AG04450 (cell line): ENCODE measurements around the gene ILKAP. TPM values are rescaled to one million over a fixed set of nuclear protein-coding genes. Genes with fewer than 3 reads are reported as not detected.

Source experiments
- CTCF ChIA-PET: fragments of 300-600, 350-600 bp; formaldehyde crosslinking; extraction: SDS; loops from one replicate; lab custom pipeline; 2022; ENCODE audit warnings: antibody characterized with exemption, inconsistent platforms; lab: Charles Lee
- POLR2A ChIA-PET: fragments of 350-600 bp; formaldehyde crosslinking; extraction: SDS; loops from one replicate; lab custom pipeline; 2021; ENCODE audit warnings: antibody characterized with exemption, inconsistent platforms; lab: Yijun Ruan, JAX
- DNase-seq: peaks from one replicate; pipeline ENCODE4 v3.0.0-alpha.2; 2011; ENCODE audit warnings: low read depth, low spot score
- H3K27ac ChIP-seq: one replicate; pipeline ENCODE4 v1.5.1; 2012; ENCODE audit warnings: low read depth, low read length, control low read depth
- H3K27me3 ChIP-seq: one replicate; pipeline ENCODE4 v1.6.0; 2012; ENCODE audit warnings: low read length; ENCODE audit not compliant: control insufficient read depth, insufficient read depth
- H3K4me3 ChIP-seq: 2 replicates; pipeline ENCODE4 v1.5.1; 2011; ENCODE audit warnings: mild to moderate bottlenecking, low read depth, low read length, control low read depth
- H3K9me3 ChIP-seq: 2 replicates; pipeline ENCODE4 v1.5.1; 2012; ENCODE audit warnings: low read length; ENCODE audit not compliant: control insufficient read depth, insufficient read depth
- CTCF ChIP-seq: IDR thresholded peaks from 2 replicates; pipeline ENCODE4 v1.5.1; 2011; ENCODE audit warnings: low read depth, low read length, control low read depth, inconsistent platforms
- polyA plus RNA-seq: library from polyadenylated mRNA; depleted of rRNA; stranded (reverse); fragments of >200 nt; gene quantifications from 2 replicates; pipeline ENCODE4 v1.2.3, GENCODE V29; 2011

ILKAP gene
- polyA plus RNA-seq, 1 experiment: 34.9 TPM

GRCh38 chr2:238250896-238251295 is 47.4 kb upstream of the ILKAP start:
- ChIA-PET CTCF (interaction anchor here (2.0 kb wide), 1 partner anchor 12 kb away, joined by 6 read pairs; no protein-coding TSS in a partner anchor), POLR2A (no interaction called here)
- no peak for DNase-seq
- Histone ChIP-seq H3K27me3 (no peaks in the 10 kb centered on the region), H3K9me3 (no peaks in the 10 kb centered on the region; the same call in 1 of the 2 replicates), H3K4me3 (no peak overlapping the region), H3K27ac (no peak overlapping the region)
- no peak for TF ChIP-seq CTCF

GRCh38 chr2:238247841-238248453 is 44.5 kb upstream of the ILKAP start:
- ChIA-PET CTCF (no interaction called here), POLR2A (no interaction called here)
- no peak for DNase-seq
- no peaks in the 10 kb centered on the region for H3K27me3 ChIP-seq
- TF ChIP-seq CTCF: no peak
- no peak overlapping the region for H3K27ac ChIP-seq
- H3K4me3 ChIP-seq: no peak overlapping the region
- no peaks in the 10 kb centered on the region; the same call in 1 of the 2 replicates for H3K9me3 ChIP-seq

- no peak for DNase-seq
- TF ChIP-seq CTCF: no peak
- H3K9me3 ChIP-seq: no peaks in the 10 kb centered on the region; the same call in 1 of the 2 replicates
- ChIA-PET POLR2A (interaction anchor here (0.7 kb wide), 1 partner anchor 63 kb away, joined by 3 read pairs; no protein-coding TSS in a partner anchor), CTCF (interaction anchor here (1.5 kb wide), 1 partner anchor 16 kb away, joined by 3 read pairs; no protein-coding TSS in a partner anchor)
- no peak overlapping the region for H3K27ac ChIP-seq
- no peak overlapping the region for H3K4me3 ChIP-seq
- H3K27me3 ChIP-seq: no peaks in the 10 kb centered on the region
Measured at GRCh38 chr2:238247002-238247822, 43.7 kb upstream of the ILKAP start.

GRCh38 chr2:238244151-238244550 is 40.7 kb upstream of the ILKAP start:
- peaks cover 7% of the 10 kb centered on the region for H3K27me3 ChIP-seq
- no peak for DNase-seq
- ChIA-PET POLR2A (no interaction called here), CTCF (interaction anchor here (0.6 to 1.7 kb wide), 3 partner anchors 19 to 769 kb away, joined by 3 to 4 read pairs (median 3); no protein-coding TSS in a partner anchor)
- TF ChIP-seq CTCF: no peak
- H3K9me3 ChIP-seq: no peaks in the 10 kb centered on the region; the same call in 1 of the 2 replicates
- H3K4me3 ChIP-seq: no peak overlapping the region
- H3K27ac ChIP-seq: no peak overlapping the region
